Left renal cortex interstitium (tissue), 4 donors: ENCODE measurements around the gene NOX3. TPM values are rescaled to one million over a fixed set of nuclear protein-coding genes. Genes with fewer than 3 reads are reported as not detected.
"Not testable (repeated sequence)": the region's sequence is repeated elsewhere in the genome, so short reads cannot be mapped to it uniquely, and the experiment has no call there.

Experiments used
- DNase-seq, 4 donors: peaks; one replicate each; pipeline ENCODE4 v3.0.0-alpha.2; 2013; ENCODE audit warnings: low read depth in 4 of 4, low spot score in 2 of 4, missing footprints in 1 of 4
- polyA plus RNA-seq, 4 donors: library from polyadenylated mRNA; unstranded; fragments of 120-200 nt; gene quantifications; one replicate each; pipeline ENCODE4 v1.2.1, GENCODE V29; 2013; ENCODE audit not compliant: insufficient read length in 4 of 4

Gene NOX3
- polyA plus RNA-seq, 4 donors: 1.2 to 3.1 (median 1.7) TPM

- DNase-seq: no peak
Observed at GRCh38 chr6:155377061-155377460, 78.6 kb downstream of the NOX3 start.

DNA sequence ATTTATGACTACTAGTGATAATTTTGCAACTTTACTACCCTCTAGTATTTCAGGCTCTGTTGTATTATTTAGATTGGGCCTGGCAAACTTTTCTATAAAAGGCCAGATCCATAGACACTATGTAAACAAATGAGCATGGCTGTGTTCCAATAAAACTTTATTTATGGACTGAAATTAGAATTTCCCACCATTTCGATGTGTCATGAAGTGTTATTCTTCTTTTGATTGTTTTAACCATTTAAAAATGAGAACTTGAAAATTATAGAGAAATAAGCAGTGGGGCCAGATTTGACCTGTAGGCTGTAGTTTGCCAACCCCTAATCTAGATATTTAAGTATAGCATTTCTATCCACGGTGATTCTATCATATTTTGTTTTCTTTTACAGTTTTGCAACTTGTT is 79.8 kb downstream of the NOX3 start:
- no peak for DNase-seq

DNA sequence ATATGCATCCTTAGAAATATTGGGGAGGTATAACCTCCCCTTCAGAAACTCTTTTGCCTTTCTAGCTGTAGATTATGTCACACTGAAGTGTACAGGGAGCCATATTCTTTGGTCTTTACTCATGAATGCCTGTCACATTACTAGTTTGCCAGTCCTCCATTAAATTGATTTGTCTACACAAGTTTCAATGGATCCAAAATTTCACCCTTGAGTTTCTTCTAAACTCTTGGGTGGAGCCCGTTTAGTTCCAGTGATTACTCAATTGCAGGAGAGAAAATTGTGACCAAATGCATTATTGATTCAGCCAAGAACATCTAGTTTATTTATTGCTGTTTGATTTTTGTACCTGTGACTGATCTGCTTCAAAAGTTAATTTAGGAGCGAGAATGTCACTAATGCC is 81.0 kb downstream of the NOX3 start:
- no peak for DNase-seq

GRCh38 chr6:155373276-155373675 is 82.4 kb downstream of the NOX3 start:
- DNase-seq: no peak

DNA sequence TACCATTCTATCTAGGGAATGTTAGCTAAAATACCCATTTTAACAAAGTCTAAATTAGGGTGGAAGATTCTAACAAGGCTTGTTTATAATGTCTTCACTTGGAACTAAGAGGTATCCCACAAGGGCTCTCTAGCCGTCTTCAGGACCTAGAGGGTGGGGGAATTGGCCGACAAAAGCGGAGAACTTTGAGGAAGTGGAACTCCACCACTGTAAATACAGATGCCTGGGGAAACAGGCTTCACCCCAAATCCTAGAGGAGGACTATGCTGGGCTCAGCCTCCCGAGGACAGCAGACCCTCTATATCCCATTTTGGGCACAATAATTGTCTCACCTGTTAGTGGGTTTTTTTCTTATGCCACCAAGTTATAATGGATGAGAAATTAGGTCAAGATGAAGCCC is 83.4 kb downstream of the NOX3 start:
- no peak for DNase-seq

GRCh38 chr6:155371230-155371629 is 84.4 kb downstream of the NOX3 start:
- no peak for DNase-seq

DNA sequence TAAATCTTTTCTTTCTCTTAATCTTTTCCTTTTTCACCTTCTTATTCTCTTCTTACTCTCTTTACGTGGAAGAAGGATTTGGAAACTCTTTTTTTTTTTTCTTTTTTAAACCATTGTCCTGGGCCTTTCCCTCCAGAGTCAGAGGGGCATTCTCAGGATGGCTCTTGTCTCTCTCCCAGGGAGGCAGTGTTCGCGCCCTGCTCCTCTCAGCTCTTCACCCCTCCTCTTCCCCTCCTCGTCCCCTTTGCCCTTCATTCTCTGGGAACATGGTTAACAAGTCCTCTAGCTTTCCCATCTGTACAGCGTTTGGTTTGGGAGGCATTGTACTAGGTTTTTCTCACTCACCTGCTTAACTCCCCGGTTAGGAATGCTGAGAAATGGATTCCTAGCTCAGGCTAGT is 89.3 kb downstream of the NOX3 start:
- no peak for DNase-seq

DNA sequence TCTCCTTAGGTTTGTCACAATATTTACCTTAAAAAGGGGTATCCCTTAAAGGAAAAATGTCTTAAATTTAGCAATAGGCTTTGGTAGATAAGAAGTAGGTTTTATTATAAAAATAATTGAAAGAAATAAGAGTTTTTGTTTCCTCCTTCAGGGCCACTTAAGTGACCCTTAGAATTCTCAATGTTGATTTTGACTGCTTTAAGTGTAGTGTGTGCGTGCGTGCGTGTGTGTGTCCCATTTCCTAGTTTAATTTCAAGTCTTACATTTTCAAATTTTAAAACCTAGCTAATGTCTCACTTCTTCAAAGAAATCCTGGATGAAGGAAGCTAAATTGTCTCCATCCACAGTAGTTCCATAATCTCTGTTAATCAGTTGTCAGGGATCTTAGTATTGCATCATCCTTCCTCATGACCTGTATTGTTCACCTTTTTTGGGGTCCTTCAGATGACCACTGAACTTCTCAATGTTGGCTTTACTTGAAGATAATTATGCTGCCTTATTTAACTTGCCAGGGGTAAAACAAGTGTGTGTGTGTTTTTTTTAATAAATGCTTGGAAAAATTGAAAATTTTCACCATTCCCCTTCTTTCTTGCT is 90.7 kb downstream of the NOX3 start:
- no peak for DNase-seq

DNA sequence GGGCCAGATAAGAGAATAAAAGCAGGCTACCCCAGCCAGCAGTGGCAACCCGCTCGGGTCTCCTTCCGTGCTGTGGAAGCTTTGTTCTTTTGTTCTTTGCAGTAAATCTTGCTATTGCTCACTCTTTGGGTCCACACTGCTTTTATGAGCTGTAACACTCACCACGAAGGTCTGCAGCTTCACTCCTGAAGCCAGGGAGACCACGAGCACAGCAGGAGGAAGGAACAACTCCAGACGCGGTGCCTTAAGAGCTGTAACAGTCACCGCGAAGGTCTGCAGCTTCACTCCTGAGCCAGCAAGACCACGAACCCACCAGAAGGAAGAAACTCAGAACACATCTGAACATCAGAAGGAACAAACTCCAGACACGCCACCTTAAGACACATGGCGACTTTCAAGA is 91.6 kb downstream of the NOX3 start:
- DNase-seq: not testable (repeated sequence)

DNA sequence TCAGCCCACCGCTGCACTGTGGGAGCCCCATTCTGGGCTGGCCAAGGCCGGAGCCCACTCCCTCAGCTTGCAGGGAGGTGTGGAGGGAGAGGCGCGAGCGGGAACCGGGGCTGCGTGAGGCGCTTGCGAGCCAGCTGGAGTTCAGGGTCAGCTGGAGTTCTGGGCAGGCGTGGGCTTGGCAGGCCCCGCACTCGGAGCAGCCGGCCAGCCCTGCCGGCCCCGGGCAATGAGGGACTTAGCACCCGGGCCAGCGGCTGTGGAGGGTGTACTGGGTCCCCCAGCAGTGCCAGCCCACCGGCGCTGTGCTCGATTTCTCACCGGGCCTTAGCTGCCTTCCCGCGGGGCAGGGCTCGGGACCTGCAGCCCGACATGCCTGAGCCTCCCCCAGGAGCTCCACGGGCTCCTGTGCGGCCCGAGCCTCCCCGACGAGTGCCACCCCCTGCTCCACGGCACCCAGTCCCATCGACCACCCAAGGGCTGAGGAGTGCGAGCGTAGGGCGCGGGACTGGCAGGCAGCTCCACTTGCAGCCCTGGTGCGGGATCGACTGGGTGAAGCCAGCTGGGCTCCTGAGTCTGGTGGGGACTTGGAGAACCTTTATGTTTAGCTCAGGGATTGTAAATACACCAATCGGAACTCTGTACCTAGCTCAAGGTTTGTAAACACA is 92.5 kb downstream of the NOX3 start:
- not testable (repeated sequence) for DNase-seq

DNA sequence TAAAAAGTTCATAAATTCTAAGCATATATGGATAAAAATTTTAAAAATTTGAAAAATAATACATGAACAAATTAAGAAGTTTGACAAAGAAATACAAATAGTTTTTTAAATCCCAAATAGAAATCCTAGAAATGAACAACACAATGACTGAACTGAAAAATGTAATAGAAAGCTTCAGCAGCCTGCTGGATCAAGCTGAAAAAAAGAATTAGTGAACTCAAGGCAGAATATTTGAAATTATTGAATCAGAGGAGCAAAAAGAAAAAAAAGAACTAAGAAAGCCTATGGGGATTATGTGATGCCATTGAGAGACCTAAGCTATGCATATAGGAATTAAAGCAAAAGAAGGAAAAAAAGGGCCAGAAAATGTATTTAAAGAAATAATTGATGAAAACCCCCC is 101.5 kb downstream of the NOX3 start:
- no peak for DNase-seq

- no peak for DNase-seq
Observed at GRCh38 chr6:155352811-155353210, 102.8 kb downstream of the NOX3 start.

DNA sequence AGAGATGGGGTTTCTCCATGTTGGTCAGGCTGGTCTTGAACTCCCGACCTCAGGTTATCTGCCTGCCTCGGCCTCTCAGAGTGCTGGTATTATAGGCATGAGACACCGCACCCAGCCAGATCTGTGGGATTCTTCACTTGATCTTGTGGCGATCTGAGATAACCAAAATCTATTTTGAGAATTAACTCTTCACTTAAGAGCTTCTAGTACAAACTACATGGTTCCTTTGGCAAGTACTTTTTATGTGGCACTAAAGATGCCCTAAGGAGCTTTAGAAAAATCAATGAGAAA is 103.6 kb downstream of the NOX3 start:
- no peak for DNase-seq

DNA sequence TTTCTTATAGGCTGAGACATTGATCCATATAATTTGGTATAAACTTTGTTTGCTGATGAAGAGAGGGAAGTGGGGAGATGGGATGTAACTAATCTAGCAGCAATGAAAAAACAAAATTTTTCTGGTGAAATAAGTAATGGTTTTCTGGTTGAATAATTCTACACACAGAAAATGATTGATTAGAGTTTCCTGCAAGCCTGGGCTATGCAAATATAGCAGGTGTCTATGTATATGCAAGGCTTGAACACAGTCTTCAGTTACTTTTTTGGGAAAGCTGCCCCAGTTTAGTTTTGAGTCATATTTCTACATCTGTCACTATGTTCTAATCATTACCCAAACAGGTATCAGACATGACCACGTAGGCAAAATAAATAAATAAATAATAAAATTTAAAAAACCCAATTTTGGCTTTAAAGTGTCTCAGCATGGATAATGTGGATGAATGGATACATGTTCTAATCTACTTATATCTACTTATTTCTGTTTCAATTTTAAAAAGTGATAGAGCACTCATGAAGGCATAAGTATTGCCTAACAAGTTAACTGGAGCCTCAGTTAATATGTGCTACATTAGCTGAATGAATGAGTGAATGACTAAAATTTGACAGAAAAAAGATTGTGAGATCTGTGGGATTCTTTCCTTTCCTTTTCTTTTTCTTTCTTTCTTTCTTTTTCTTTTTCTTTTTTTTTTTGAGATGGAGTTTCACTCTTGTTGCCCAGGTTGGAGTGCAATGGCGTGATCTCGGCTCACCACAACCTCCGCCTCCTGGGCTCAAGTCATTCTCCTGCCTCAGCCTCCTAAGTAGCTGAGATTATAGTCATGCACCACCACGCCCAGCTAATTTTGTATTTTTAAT is 104.1 kb downstream of the NOX3 start:
- DNase-seq: no peak

DNA sequence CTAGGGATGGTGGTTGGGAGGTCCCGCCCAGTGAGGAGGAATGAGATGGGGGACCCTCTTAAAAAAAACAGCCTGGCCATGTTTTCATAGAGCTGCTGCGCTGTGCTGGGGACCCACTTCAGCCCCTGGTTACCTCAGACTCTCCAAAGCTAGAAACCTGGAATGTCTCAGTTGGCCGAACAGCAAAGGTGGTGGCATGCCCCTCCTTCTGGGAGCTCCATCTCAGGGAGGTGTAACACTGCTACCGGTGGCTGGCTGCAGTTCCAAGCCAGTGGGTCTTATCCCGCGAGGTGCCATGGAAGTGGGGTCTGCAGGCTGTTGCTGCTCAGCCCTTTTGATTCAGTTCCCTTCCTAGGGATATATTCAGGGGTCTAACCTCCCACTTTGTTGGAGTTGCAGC is 105.7 kb downstream of the NOX3 start:
- DNase-seq: no peak

GRCh38 chr6:155349129-155349528 is 106.5 kb downstream of the NOX3 start:
- no peak for DNase-seq

GRCh38 chr6:155347800-155348199 is 107.8 kb downstream of the NOX3 start:
- DNase-seq: no peak

GRCh38 chr6:155346957-155347356 is 108.7 kb downstream of the NOX3 start:
- DNase-seq: no peak
